ENCODE measurements around the gene DNAJA1.
"Not testable (repeated sequence)": the region's sequence is repeated elsewhere in the genome, so short reads cannot be mapped to it uniquely, and the experiment has no call there.

DNAJA1 gene

GRCh38 chr9:33082128-33082527 is 57.1 kb downstream of the DNAJA1 start:
- DNase-seq (ENCODE audit: low read depth): no peak

DNA sequence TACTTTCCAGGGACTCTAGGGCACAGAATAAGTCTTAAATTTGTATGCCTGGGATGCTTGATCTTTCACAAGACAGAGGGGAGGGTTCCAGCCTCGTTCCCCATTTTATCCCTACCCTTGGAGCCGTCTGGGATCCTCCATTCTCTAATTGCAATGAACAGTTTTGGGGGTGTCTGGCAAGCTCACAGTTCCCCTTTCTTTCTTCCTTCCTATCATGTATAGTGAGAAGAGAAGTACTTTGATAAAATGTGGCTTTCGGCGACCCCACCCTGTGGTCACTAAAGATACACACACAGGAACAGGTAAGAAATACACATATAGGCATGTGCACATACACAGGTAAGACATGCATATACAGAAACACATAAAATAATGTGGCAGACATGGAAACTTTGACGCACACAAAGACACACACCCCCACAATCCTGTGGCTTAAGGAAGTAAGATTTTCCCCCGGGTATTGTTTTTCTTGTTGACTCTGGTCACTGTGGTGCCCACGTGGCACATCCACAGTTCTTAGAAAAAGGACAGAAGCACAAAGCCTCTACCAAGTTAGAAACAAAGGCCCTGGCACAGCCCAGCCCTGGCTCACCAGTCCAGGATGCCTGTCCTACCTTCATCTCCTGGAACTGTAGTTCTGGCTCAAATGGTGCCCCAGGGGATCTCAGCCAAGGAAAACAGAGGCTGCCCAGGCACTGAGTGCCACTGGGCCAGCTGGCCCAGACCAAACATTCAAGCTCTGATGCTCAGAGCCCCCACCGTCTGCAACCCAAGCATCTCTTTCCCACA is 57.7 kb downstream of the DNAJA1 start:
- DNase-seq (ENCODE audit: low read depth): no peak

DNA sequence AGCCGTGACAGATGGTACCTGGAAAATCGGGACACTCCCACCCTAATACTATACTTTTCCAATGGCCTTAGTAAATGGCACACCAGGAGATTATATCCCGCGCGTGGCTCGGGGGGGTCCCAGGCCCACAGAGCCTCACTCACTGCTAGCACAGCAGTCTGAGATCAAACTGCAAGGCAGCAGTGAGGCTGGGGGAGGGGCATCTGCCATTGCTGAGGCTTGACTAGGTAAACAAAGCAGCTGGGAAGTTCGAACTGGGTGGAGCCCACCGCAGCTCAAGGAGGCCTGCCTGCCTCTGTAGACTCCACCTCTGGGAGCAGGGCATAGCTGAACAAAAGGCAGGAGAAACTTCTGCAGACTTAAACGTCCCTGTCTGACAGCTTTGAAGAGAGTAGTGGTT is 60.6 kb downstream of the DNAJA1 start:
- DNase-seq (ENCODE audit: low read depth): not testable (repeated sequence)

All from EH (cell line).